AG08395 (cell line): ENCODE measurements around the gene PDXK.

Experiments used
- DNase-seq: peaks from one replicate; pipeline ENCODE4 v3.0.0; 2012; ENCODE audit warnings: mixed read lengths, low spot score

Gene PDXK

GRCh38 chr21:43783098-43783700, 64.3 kb downstream of the PDXK start:
- no peak for DNase-seq

- no peak for DNase-seq
These were observed 66.2 kb downstream of the PDXK start for GRCh38 chr21:43785134-43785533.

GRCh38 chr21:43786300-43786806, 67.4 kb downstream of the PDXK start:
- DNase-seq: no peak

- no peak for DNase-seq
These were observed 68.0 kb downstream of the PDXK start for GRCh38 chr21:43786807-43787440.

GRCh38 chr21:43789276-43790009, 70.5 kb downstream of the PDXK start, which contains the start of gene RRP1:
Gene RRP1, plus strand, starts transcription at chr21:43789577. Its CDS starts 53 bp downstream, at chr21:43789630.
- DNase-seq: peak; percentile 100

GRCh38 chr21:43790010-43790524, 71.1 kb downstream of the PDXK start:
- DNase-seq: no peak

- no peak for DNase-seq
These were observed 73.5 kb downstream of the PDXK start for GRCh38 chr21:43792406-43792805.

- no peak for DNase-seq
These were observed 74.3 kb downstream of the PDXK start for GRCh38 chr21:43793243-43793642.

GRCh38 chr21:43794311-43794710, 75.4 kb downstream of the PDXK start:
- no peak for DNase-seq

- DNase-seq: no peak
These were observed 75.9 kb downstream of the PDXK start for GRCh38 chr21:43794857-43795256.

GRCh38 chr21:43797415-43797814, 78.5 kb downstream of the PDXK start:
- DNase-seq: no peak

GRCh38 chr21:43797925-43798715, 79.2 kb downstream of the PDXK start:
- DNase-seq: no peak

- DNase-seq: no peak
These were observed 80.4 kb downstream of the PDXK start for GRCh38 chr21:43799301-43799840.

- DNase-seq: no peak
These were observed 81.2 kb downstream of the PDXK start for GRCh38 chr21:43800124-43800523.

GRCh38 chr21:43800566-43800965, 81.6 kb downstream of the PDXK start:
- no peak for DNase-seq

GRCh38 chr21:43801006-43801783, 82.3 kb downstream of the PDXK start:
- no peak for DNase-seq

- no peak for DNase-seq
These were observed 83.9 kb downstream of the PDXK start for GRCh38 chr21:43802713-43803313.

- no peak for DNase-seq
These were observed 84.8 kb downstream of the PDXK start for GRCh38 chr21:43803558-43804300.

- no peak for DNase-seq
These were observed 86.4 kb downstream of the PDXK start for GRCh38 chr21:43805275-43805800.
